H1 (cell line): Measurements from ENCODE around the gene ADCY2.

Experiments
- CTCF ChIP-seq, 3 experiments: IDR thresholded peaks; 1 replicate in 2 of 3; 2 replicates in 1 of 3; pipeline versions ENCODE4 v1.5.1 to v1.6.1; 2011; ENCODE audit warnings: low read length in 3 of 3, mild to moderate bottlenecking in 3 of 3, inconsistent platforms in 2 of 3, low read depth in 1 of 3, moderate library complexity in 1 of 3; ENCODE audit not compliant: insufficient read depth in 1 of 3; ENCODE audit errors: control extremely low read depth in 1 of 3
- EGR1 ChIP-seq: IDR thresholded peaks from 2 replicates; pipeline ENCODE4 v1.6.1; 2011; ENCODE audit warnings: low read depth, low read length, borderline replicate concordance
- GABPA ChIP-seq: IDR thresholded peaks from 2 replicates; pipeline ENCODE4 v1.6.1; 2011; ENCODE audit warnings: mild to moderate bottlenecking, low read length, moderate library complexity, borderline replicate concordance; ENCODE audit not compliant: insufficient read depth
- KDM1A ChIP-seq: fragments of 200-600, 300-600 bp; sonication (generic); IDR thresholded peaks from 2 replicates; pipeline ENCODE4 v1.7.1; 2016; ENCODE audit warnings: mild to moderate bottlenecking, low read length, borderline replicate concordance
- MAX ChIP-seq: IDR thresholded peaks from 2 replicates; pipeline ENCODE4 v1.6.1; 2012; ENCODE audit warnings: inconsistent platforms
- POLR2AphosphoS5 ChIP-seq: IDR thresholded peaks from 2 replicates; pipeline ENCODE4 v1.6.1; 2011; ENCODE audit warnings: low read depth, low read length
- SIN3A ChIP-seq, 2 experiments: IDR thresholded peaks in 1 of 2; conservative IDR thresholded peaks in 1 of 2; 2 replicates each; pipeline ENCODE4 v1.6.1; 2011 to 2012; ENCODE audit warnings: low read length in 2 of 2, improper control_type of control experiment in 1 of 2, low read depth in 1 of 2, mild to moderate bottlenecking in 1 of 2
- YY1 ChIP-seq: IDR thresholded peaks from 2 replicates; pipeline ENCODE4 v1.6.1; 2011; ENCODE audit warnings: low read depth, mild to moderate bottlenecking, low read length
- ZNF274 ChIP-seq: IDR thresholded peaks from 2 replicates; pipeline ENCODE4 v1.7.0; 2012; ENCODE audit warnings: low read length, borderline replicate concordance; ENCODE audit errors: extremely low read depth

GRCh38 chr5:7824995-7825394, 429.1 kb downstream of the ADCY2 start:
- TF ChIP-seq KDM1A (no peak), MAX (no peak), CTCF (IDR thresholded peaks at IDR 0.05; ENCODE audit: control extremely low read depth in 1 of 3, insufficient read depth in 1 of 3, low read depth in 1 of 3, low read length in 3 of 3) (no peak), GABPA (no peak), EGR1 (no peak), POLR2AphosphoS5 (peak; percentile 87), ZNF274 (no peak), YY1 (no peak), SIN3A (conservative IDR thresholded peaks at IDR 0.05 in 1 of 2, IDR thresholded peaks at IDR 0.05 in 1 of 2; ENCODE audit: low read depth in 1 of 2, low read length in 2 of 2) (no peak)
